ENCODE results near the gene SLIT3.
"Not testable (repeated sequence)": the region's sequence is repeated elsewhere in the genome, so short reads cannot be mapped to it uniquely, and the experiment has no call there.

Gene SLIT3

DNA sequence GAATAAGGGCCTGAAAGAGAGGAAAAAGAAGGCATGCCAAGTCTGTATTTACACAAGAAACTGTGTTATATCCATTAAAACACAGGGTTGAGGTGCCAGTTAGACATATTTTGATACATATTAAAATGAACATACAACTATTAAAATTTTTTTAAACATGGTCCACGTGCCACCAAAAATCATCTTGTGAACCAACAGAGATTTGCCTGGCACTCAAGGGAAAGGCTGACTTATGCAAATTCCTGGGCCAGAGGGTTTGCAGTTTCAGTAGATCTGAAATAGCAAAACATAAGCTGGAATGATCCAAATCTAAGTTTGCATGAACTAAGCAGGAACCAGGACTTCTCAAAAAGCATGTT is 168.7 kb downstream of the SLIT3 start:
- no peak for DNase-seq

DNA sequence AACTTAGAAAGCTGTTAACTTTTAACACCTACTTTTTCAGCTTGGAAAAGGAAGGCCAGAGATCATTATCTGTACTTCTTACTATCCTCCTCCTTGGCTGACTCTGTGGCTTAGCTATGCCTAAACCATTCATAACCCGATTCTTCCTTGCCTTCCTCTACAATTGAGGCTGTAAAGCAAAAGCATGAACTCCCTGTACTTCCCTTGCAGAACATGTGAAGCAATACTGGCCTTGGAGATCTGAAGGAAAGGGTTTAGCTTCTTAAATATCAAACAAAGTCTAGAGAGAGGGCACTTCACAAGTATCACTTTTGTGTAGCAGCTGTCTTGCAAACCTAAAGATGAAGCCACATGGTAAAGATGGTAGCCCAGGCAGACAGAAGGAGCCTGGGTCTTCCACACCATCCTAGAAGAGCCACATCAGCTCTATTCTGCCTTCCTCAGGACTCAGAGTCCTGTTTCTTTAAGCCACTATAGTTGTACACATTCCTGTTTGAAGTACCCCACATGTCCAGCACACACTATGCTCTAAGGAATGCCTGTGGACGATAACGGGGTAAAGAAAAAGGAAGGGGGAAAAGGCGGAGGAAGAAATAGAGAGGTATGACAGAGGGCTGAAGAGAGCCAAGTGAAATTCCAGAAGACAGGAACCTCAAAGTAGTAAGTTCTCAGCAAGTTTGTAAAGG is 169.2 kb downstream of the SLIT3 start:
- no peak for DNase-seq

DNA sequence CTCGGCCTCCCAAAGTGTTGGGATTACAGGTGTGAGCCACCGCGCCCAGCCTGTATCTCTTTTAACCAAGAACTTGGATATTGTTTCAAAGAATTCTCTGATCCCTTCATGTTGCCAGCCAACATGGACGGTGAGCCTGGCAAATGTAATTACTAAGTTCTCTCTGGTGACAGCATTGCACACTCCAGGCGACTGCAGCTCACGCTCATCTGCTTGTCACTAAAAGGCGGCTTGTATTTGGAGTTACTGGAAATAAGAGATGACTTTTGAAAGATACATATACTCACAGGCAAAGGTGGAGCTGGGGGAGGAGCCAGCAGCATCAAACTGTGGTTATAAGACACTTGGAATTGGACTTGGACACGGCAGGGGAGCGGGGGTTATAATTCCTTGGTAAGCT is 172.3 kb downstream of the SLIT3 start:
- no peak for DNase-seq

DNA sequence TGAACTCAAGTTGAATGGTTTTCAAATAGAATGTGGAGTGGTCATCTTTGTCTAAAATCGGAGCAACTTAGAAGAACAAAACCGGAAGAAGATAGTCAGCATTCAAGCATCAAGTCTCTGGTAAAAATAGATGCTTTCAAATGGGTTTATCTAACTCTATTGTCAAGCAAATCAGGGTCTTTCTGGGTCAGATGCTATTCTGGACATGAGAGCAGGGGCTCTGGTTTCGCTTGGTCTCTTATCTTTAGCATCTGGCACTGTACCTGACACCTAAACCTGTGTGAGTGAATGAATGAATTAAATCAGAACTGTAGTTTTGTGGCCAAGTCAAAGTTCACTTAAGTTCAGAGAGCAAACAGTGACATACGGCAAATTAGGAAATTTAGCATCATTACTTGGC is 173.5 kb downstream of the SLIT3 start:
- DNase-seq = no peak

DNA sequence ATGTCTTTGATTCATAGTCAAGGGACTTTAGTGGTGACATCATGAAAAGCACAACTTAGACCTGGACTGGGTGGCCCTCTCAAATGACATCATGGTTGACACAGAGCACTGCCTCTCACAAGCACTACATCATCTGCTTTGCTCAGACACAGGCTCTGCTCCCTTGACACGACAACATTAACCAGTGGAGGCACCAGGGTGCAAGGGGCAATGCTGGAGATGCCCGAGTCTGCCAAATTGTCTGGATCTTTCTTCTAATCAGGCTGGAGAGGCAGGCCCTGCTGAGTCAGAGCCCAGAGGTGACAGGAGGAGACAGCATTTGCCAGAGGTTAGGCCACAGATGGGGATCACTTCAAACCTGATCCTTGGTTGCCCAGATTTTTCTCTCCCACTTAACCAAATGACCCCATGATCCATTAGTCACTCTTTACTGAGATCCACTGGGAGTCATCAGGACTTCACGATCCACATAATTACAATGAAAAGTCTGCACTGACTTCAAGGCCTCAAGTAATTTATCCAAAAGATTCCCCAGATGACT is 174.4 kb downstream of the SLIT3 start:
- no peak for DNase-seq

DNA sequence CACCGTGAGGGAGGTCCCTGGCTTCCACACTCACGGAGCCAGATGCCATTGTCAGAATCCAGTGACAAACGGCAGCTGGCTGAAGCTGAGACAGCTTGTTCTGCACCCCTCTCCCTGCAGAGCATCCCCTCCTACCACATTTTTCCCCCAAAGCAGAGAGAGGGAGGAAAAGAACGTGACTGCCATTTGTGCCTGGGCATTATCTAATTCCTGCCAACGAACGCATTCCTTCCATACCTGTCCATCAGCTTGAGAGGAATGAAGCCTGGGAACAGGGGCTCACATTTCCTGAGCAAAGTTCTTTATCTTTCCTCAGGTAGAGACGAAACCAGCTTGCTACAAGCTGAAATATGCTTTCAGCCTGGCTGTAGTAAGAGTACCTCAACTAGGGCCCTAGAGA is 175.4 kb downstream of the SLIT3 start:
- no peak for DNase-seq

DNA sequence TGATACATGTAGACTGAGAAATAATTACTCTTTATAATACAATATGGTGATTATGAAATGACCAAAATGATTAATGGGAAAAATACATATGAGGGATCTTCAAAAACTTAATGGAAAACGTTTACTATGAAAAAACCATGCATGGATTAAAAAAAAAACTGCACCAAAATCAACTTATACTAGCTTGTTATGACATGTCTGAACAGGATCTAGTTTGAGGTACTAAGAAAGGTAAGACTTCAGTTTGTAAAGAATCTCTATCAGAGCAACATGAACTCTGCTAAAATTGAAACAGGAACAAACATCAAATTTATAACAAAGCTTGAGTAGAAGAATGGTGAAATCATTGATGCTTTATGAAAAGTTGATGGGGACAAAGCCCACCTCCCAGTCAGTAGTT is 178.0 kb downstream of the SLIT3 start:
- no peak for DNase-seq

DNA sequence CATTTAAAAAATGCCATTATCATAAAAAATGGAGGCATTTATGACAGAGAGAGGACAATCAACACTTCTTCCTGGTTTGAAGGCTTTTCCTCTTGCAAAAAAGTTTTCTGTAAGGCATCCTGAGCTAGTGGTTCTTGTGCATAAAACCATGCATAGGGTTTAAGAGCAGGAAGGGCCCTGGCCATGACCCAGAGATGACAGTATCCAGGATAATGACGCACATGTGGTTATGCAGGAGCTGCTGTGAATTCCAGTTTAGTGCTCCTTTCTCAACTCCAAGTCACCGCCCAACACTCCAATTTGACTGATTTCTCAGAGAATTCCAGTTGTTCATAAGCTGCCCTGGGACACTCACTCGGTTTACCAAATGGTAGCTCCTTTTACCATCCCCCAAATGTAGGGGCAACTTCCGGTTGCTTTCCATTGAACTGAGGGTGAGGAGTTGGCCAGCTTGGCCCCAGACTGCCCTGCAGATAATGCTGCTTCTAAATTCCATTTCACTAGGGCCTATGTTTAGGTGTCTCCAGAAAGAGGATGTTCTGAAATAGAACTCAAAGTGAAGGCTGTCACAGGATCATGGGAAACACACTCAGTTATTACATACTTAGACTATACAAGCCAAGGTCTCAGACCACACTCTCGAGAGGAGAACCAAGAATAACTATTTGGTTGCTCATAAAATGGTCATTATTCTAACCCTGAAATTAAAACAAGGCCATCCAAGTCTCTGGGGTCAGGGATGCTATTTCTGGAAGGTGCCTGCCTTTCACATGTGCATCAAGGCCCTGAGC is 179.1 kb downstream of the SLIT3 start:
- no peak for DNase-seq

DNA sequence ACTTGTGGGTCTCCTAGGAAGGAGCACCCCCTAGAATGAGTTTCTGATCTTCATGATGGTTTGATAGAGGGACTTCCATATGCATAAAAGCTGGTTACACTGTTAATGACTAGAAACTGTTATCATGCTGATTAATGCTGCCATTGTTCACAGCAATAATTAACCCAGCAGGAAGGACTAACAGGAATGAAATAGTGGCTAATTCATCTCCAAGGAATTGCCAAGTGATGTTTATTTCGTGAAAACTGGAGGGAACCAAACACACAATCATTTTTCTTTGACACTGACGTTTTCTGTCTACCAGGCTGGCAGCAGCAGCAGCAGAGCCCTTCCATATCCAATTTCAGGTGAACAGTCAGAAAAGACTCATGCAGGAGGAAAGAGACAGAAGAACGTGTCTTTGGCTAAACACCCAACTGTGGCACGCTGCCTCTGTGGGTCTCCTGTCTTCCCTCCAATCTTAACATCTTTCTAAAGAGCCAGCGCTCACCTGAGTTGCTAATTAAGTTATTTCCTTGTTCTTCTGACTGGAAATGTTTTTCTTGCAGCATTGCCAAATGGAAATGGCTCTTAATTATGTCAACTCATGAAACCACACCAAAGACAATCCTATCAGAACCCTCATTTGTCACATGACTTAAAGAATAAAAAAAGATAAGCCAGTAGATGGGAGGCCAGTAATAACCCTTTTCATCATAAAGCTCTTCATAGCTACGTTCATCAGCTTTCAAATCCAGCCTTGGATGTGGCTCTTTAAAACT is 181.5 kb downstream of the SLIT3 start:
- no peak for DNase-seq

DNA sequence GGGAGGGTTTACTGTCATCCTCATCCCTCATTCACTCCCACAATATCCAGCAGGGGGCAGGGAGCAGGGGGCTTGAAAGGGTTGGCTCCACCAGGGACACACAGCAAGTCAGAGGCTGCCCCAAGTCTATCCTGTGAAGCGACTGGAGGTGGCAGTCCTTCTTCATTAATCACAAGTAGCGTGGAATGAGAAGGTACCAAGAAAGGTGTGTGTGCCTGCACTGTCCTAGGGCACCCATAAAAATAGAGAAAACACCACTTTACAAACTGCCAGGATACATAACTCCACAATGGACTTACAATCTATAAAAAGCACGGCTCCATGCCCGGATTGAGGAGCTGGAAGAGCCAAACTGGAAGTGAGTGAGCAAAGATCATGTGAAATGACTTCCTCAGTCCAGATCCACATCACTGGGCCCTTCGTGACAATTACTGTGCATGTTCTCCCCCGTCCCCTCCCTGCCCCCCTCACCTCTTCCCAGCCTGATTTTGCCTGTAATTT is 183.9 kb downstream of the SLIT3 start:
- DNase-seq = no peak

DNA sequence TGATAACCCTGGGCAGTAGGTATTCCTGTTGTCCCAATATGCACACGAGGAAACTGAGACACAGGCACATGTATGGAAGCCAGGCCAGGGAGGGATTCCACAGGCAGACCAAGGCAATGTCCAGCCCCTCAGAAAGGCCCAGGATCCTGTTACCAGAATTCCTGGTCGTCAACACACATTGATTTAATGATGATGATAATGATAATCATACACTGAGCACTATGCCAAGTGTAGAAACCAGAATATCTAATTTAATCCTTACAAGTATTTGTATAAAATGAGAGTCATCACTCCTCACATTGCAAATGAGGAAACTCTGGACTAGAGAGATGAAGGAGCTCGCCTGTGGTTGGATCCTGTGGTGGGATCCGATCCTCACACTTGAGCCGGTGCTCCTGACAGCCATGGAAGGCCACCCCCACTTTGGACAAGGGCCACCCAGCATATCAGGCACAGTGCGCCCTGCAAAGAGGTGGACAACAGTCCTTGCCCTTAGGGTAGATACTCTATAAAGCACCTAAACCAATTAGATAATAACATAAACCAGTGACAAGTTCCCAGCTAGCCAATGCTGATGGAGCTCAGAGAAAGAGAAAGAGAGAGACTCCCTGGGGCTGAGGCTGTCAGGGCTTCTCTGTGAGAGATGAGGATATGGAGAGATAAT is 185.3 kb downstream of the SLIT3 start:
- no peak for DNase-seq

DNA sequence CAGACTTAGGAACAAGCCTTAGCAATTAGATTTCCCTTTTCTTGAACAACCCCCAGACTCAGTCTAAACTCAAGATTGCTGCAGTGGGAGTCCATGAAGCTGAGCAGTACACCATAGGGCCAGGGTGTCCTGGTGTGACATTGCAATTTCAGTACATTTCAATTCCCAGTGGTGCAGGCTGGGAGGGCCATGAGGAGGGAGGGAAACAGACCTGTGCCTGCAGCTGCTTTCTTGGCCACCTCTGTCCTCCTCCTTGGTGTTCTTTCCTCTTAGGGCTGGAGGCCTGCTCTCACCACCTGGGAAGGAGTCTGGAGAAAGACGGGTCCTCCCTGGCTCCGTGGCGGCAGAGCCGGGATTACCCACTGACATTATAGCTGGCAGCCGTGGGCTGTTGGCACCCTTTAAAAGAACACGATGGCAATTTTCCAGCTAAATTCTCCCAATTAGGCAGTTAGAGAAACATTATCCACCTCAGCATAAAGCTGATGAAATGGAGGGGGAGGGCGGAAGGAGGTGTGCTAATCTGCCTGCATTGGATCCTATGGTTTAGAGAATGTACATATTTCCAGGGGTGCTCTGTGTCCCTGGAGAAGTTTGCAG is 186.4 kb downstream of the SLIT3 start:
- DNase-seq = no peak

DNA sequence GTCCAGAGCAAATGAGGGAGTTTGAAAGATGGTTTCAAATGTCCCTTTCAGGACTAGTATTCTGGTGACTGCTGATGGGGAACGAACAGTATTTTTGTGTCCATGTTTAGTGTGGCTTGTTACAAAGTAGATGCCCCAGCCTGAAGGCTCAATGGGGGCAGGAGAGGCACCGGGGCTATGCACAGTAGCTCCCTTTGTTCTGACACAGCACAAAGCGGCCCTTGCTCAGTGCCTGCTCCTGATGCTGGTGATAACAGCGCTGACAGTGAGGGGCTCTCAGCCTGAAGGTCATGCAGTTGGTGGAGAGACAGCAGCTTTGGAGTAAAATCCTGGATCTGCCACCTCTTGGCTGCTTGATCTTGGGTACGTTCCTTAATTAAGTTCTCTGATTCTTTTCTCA is 188.9 kb downstream of the SLIT3 start:
- no peak for DNase-seq

DNA sequence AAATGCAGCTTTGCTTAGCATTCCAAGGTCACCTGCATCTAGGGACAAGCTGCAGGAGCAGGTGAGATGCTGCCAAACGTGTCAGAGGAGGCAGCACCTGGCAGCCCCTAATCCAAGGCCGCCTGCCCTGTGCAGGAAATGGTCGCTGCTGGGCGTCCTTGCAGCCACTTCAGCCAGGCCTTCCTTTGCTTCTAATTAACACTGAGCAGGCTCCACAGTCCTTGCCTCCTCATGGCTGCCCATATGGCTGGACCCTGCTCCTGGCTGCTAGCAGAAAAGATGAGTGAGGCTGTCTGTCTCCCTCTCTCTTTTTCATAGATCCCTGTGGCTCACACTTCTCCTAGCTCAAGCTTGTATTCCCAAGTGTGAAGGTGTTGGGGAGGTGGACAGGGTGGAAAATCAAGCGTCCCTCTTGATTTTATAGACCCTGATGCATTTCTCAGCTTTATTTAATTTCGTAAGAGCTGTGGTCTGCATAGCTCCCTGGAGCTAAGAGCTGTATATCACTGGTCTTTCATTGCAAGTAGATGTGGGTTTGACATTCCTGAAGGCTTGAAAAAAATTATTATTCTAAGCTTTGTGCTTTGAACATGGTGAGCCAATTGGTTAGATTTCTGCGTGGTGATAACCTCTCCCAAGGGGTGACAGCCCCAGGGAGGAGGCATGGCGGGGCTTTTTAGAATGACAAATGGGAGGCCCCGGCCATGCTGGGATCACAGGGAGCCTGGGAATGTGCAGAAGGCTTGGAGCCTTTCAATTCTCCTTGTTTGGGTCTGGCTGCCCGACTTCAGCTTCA is 193.8 kb downstream of the SLIT3 start:
- no peak for DNase-seq

DNA sequence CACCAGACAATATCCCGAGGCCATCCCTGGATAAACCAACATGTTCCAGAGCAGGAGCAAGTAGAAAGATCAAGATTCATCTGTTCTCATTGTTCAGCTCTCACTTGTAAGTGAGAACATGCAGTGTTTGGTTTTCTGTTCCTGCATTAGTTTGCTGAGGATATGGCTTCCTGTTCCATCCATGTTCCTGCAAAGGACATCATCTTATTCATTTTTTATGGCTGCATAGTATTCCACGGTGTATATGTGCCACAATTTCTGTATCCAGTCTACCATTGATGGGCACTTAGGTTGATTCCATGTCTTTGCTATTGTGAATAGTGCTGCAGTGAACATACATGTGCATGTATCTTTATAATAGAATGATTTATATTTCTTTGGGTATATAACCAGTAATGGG is 195.4 kb downstream of the SLIT3 start:
- DNase-seq = not testable (repeated sequence)

DNA sequence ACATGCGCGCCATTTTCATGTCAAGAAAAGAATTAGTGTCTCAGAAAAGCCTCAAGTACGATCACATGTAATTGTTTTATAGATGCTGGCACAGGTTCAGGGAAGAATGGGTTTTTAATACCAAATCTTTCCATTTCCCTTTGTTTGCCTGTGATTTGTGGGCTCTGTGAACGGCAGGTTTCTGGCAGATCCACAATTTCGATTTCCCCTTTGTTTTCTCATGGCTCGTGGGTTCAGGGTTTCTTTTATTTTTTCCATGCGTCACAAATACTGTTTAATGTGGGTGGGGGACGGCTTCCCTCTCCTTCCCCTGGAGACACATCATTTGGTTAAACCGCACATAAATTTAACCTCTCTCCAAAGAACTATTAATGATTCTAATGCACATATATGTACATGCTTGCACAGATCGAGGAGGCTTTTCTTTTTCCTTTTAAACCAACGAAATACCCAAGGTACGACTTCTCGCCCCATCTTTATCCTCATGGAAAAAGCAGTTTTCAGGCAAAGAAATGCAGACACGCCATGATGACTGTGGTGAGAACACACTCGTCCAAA is 195.9 kb downstream of the SLIT3 start:
- DNase-seq = no peak

DNA sequence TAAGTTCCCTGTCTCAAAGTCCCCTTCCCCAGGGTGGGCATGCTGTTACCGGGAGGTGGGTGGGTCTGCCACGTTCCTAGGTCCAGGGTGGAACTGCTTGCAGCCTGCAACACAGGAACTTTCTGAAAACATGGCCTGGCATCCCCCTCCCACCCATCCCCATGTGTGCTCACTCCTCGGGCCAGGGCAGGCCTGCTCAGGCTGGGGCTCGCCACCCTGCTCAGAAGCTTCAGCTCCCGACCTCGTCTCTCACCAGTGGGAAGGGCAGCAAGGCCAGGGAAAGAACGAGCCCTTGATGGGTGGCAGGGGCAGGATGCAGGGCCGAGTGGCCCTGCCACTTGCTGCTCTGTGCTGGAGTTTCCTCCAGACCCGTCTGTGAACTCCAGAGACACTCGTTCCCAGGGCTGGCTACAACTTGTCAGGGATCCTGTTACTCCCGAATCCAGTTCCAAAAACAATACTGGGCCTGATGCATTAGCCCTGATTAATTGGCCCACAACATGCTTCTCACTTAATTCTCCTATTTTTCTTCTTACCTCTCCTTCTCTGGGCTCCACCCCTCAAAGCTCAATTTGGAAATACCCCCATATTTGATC is 197.3 kb downstream of the SLIT3 start:
- DNase-seq = no peak

DNA sequence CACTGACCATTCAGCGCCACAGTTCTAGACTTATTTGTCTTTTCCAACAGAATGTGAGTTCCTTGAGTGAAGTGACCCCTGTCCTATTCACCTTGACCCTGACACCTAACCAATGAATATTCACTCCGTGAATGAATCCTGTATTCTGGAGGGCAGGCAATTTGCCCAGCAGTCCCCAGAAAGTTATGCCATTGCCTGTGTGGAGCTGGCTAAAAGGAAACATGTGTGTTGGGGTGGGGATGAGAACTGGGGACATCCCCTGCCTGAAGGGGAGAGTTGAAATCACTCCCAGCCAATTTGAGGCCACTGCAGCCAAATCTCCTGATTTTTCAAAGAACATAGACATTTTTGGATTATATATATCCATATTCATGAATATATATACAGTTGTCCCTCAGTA is 199.0 kb downstream of the SLIT3 start:
- DNase-seq = no peak

DNA sequence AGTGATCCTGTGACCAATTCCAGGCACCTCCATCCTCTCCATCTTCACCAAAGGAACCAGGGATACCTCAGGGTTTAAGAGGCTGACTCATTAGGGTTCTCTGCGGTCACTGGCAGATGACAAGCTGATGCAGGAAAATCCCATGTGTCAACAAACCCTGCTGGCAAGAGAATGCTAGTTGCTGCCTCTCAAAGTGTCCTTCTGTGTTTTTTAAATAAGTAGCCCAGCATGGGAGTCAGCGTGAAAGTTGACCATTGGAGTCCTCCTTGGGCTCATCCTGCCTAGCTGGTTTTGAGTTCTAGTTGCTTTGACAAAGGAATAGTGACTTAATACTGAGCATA is 200.2 kb downstream of the SLIT3 start:
- DNase-seq = no peak

DNA sequence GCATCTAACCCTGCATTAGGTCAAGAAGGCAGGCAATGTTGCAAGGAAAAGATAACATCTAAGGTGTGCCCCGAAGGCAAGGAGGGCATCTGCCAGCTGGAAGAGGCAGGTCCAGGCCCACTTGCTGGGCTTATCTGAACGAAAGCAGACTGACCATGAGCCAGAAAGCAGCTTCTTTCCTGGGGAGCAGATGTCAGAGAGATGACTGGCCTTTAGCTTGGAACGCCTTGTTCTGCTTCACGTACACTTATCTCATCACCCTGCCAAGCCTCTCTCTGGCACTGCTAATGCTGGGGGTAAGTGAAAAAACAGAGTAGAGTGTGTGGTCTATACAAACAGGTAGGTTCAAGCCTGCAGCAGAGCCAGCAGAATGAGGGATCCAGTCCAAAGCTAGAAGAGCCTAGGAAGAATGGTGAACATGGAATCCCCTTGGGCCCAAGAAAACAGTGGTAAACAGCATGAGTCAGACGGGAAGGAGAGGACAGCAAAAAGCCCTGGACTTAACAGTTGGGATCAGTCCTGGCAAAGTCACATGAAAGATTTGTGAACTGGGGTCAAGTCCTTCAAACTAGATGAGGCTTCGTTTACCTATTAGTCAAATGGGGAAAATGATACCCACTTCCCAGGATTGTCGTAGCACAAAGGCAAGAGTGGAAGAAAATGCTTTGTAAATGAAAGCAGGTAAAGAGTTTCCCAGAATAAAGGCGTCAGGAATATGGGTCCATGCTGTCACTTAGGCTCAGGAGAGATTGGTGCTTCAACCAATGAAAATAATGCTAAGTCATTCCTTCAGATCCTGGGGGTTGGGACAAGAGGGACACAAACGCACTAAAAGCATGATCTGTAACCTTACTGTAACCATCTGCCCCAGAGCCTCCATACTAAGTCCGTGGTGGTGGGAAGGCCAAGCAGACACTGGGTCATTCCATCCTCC is 200.9 kb downstream of the SLIT3 start:
- no peak for DNase-seq

All from DMS 273 treated with DMSO at 0.1 percent for 48 hours (cell line).